HL-60/S4 treated with phorbol 12-myristate 13-acetate at 8.2 ng/mL for 4 days and 3 days (cell line): Measurements from ENCODE around the gene YES1.
"Not testable (repeated sequence)": the region's sequence is repeated elsewhere in the genome, so short reads cannot be mapped to it uniquely, and the experiment has no call there.

Experiments
- in situ Hi-C: fragments of 300-500 bp; cut with MboI; formaldehyde crosslinking; loops from 2 replicates; pipeline ENCODE4 v1.15.0; 2022; ENCODE audit warnings: low sequenced_read_pairs

The YES1 gene

GRCh38 chr18:795383-795782 lies 16.7 kb downstream of the YES1 start:
- in situ Hi-C loops = not testable (repeated sequence)

- in situ Hi-C loops = no loop called here
Observed at GRCh38 chr18:789397-789796, 22.6 kb downstream of the YES1 start.

GRCh38 chr18:785242-785641 lies 26.8 kb downstream of the YES1 start:
- in situ Hi-C loops = no loop called here

DNA sequence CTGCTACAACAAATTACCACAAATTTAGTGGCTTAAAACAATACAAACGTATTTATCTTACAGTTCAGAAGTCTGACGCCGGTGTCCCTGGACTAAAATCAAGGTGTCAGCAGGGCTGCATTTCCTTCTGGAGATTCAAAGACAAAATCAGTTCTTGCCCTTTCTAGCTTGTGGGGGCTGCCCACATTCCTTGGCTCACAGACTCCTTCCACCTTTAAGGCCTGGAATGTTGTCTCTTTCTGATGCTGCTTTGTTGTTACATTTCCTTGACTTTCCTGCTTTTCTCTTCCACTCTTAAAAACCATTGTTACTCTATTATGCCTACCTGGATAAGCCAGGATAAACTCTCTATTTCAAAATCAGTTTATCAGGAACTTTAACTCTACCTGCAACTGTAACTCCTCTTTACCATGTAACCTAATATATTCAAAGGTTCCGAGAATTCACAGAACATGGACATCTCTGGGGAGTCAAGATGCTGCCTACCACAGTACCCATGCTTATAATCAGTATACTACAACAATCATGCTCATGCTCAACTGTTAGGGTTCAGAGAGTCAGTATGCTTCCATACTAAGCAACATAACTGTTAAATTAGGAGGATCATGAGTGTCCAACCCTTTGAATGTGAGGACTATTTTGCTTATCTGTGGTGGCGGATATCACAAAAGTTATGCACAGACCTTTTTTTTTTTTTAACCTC lies 27.4 kb downstream of the YES1 start:
- in situ Hi-C loops = no loop called here

- in situ Hi-C loops = no loop called here
Observed at GRCh38 chr18:778194-778927, 33.7 kb downstream of the YES1 start.

GRCh38 chr18:777021-777420 lies 35.0 kb downstream of the YES1 start:
- in situ Hi-C loops = no loop called here

DNA sequence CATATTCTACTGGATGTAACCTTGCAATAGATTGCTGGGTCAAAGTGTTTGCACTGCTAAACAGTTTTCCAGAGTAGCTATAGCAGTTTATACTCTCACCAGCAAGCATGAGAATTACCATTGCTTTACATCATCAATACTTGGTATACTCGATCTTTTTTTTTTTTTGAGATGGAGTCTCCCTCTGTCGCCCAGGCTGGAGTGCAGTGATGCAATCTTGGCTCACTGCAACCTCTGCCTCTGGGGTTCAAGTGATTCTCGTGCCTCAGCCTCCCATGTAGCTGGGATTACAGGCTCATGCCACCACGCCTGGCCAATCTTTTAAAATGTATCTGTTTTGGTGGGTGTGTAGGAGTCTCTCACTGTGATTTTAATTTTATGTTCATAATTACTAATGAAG lies 36.0 kb downstream of the YES1 start:
- in situ Hi-C loops = not testable (repeated sequence)

DNA sequence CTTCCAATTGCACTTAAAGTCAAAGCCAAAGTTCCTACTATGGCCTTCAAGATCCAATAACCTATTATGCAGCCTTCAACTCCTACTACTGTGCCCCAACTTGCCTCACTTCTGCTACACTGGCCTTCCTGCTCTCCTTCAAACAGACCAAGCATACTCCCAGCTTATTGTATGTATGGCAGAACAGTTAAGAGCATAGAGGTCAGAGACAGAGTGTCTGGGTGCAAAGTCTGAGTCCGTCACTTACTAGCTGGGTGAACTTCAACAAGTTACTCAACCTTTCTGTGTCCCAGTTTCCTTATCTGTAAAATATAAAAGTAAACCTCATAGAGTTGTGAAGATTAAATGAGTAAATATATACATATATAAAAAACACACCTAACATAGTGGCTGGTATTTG lies 37.2 kb downstream of the YES1 start:
- in situ Hi-C loops = no loop called here

DNA sequence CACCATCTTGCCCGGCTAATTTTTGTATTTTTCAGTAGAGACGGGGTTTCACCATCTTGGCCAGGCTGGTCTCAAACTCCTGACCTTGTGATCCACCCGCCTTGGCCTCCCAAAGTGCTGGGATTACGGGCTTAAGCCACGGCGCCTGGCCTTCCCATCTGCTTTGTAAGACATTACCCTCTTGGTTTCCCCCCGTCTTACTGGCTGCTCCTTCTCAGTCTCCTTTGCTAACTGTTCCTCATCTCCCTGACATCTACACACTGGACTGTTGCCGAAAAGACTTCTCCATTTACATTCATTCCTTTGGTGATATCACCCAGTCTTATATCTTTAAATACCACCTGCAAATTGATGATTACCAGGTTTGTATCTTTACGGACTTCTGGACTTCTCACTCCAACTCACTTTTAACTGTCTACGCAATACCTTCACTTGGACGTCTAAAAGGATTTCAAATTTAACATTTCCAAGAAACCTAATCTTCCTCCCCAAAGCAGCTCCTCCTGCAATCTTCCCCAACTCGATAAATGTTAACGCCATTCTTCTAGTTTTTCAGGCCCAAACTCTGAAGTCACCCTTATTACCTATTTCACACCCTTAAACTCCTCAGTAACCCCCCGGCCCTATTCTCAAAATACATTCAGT lies 37.9 kb downstream of the YES1 start:
- in situ Hi-C loops = no loop called here

DNA sequence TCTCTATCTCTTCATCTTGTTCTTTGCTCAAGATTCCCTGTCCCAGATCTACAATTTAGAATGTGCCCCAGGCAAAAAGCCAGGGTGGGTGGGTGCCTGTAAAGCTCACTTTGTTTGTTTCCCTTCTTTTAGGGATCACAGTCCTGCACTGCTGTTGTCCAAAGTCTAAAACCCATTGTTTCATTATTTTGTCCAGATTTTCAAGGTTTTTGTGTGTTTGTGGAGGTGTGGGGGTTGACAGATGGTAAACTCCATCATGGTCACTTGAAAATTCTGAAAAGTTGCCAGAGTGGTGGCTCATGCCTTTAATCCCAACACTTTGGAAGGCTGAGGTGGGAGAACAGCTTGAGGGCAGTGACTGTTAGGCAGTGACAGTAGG lies 41.5 kb downstream of the YES1 start:
- in situ Hi-C loops = no loop called here

DNA sequence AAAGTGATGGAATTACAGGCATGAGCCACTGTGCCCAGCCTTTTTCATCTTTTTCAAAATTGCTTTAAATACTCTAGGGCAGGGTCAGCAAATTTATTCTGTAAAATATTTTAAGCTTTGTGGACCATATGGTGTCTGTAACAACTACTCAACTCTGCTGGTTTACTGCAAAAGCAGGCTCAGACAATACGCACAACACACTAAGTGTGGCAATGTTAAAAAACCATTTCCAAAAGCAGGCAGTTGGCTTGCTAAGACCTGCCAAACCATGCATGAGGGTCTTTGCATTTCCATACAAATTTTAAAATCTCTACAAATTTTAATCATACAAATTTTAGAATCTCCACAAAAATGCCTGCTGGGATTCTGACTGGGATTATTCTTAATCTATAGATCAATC lies 44.1 kb downstream of the YES1 start:
- in situ Hi-C loops = no loop called here

- in situ Hi-C loops = no loop called here
Observed at GRCh38 chr18:767084-767882, 44.8 kb downstream of the YES1 start.

- in situ Hi-C loops = no loop called here
Observed at GRCh38 chr18:766550-766860, 45.5 kb downstream of the YES1 start.

DNA sequence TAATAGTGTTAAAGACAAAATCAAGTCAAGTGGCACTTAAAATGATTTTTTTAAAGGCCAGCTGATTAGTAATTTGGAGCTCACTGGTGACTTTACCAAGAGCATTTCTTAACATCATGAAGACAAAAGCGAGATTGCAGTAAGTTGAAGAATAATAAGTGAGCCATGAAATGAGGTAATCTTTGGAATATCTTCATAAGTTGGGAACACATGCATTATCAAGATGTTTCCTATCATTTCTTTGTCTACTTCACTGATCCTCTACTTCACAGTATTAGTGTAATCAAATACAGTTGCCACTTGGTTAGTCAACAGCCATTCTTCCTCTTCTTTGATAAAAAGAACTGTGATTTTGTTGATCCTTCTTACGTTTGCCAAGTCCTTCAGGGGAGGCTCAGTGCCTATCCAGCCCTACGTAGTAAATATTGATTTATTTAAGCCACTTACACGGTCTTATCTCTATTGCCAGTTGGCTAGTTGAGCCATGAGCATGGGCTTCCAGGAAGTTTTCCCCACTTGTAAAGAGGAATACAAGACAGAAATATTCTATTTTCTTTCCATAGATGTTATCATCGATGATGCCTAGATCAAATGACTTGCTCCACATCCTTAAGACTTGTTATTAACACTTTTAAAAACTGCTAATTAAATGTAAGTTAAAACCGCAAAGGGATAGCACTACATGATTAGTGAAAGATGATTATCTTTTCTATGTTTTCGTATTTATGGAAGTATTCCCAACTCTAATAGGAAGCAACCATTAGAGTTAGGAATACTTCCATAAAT lies 46.1 kb downstream of the YES1 start:
- in situ Hi-C loops = no loop called here

- in situ Hi-C loops = not testable (repeated sequence)
Observed at GRCh38 chr18:759864-760263, 52.2 kb downstream of the YES1 start.

GRCh38 chr18:755506-755905 lies 56.5 kb downstream of the YES1 start:
- in situ Hi-C loops = no loop called here

DNA sequence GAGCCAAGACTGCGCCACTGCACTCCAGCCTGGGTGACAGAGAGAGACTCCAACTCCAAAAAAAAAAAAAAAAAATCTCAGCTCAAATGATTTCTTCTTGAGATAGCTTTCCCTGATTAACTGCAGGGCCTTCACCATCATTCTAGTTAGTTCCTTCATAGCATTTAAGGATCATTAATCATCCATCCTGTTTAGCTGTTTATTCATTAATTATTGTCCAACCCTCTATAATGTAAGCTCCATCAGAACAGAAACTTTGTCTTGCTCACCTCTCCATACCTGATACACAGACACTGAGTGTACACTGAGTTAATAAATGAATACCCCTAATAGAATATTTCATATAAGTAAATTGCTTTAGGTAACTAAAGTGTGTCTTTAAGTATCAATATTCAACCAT lies 57.4 kb downstream of the YES1 start:
- in situ Hi-C loops = no loop called here

DNA sequence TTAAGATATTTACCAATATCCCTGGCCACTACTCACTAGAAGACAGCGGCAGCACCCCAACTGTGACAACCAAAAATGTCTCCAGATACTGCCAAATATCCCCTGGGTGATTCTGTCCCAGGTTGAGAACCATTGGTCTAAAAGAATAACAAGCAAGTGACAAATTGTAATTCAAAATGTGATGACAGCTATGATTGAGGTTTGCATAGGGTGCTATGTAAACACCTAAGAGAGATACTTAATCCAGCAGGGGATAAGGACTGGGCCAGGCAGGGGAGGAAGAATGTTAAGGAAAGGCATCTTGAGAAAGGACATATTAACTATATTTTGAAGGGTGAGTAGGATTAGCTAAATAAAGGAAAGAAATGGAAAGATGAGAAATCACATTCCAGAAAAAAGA lies 61.6 kb downstream of the YES1 start:
- in situ Hi-C loops = no loop called here

GRCh38 chr18:744832-745597 lies 67.0 kb downstream of the YES1 start:
- in situ Hi-C loops = loop anchor here (10.0 kb wide), 1 partner anchor 90 kb away; no protein-coding TSS in a partner anchor
